Caco-2 (cell line): Measurements from ENCODE around the gene TRPV3. TPM values are rescaled to one million over a fixed set of nuclear protein-coding genes. Genes with fewer than 3 reads are reported as not detected.
"Not testable (repeated sequence)": the region's sequence is repeated elsewhere in the genome, so short reads cannot be mapped to it uniquely, and the experiment has no call there.

Source experiments
- BruUV-seq: library from RNA; stranded (reverse); fragments of 400-500 nt; replicated peaks from 2 replicates; lab custom pipeline; 2021; lab: Mats Ljungman, UMichigan
- CTCF ChIA-PET: fragments of 300-600 bp; sonication (Branson Sonifier 250); formaldehyde crosslinking; loops from one replicate; lab custom pipeline; 2022; ENCODE audit warnings: antibody characterized with exemption; lab: Charles Lee
- POLR2A ChIA-PET: fragments of 300-600 bp; sonication (Branson Sonifier 250); formaldehyde crosslinking; loops from one replicate; lab custom pipeline; 2022; ENCODE audit warnings: antibody characterized with exemption; lab: Charles Lee
- DNase-seq, 2 experiments: peaks; one replicate each; pipeline versions ENCODE4 v3.0.0 to v3.0.0-alpha.2; 2020 to 2022
- H3K27me3 ChIP-seq: replicated peaks from 2 replicates; pipeline ENCODE4 v1.6.0; 2011; ENCODE audit warnings: low read length; ENCODE audit not compliant: control insufficient read depth, insufficient read depth
- H3K36me3 ChIP-seq: 2 replicates; pipeline ENCODE4 v1.5.1; 2011; ENCODE audit warnings: low read length; ENCODE audit not compliant: control insufficient read depth, insufficient read depth
- H3K4me1 ChIP-seq: fragments of 250-450 bp; sonication (Bioruptor Pico); 2 replicates; pipeline ENCODE4 v1.5.1; 2020; ENCODE audit warnings: mild to moderate bottlenecking
- H3K4me3 ChIP-seq: 2 replicates; pipeline ENCODE4 v1.5.1; 2011; ENCODE audit warnings: low read depth, mild to moderate bottlenecking, control low read depth, low read length
- H3K9me3 ChIP-seq: fragments of 250-450 bp; sonication (Bioruptor Pico); 2 replicates; pipeline ENCODE4 v1.5.1; 2020; ENCODE audit warnings: mild to moderate bottlenecking, moderate library complexity
- H3K27ac Mint-ChIP-seq: one replicate; pipeline ENCODE4 v1.8.0; 2022; ENCODE audit warnings: mixed read lengths; ENCODE audit not compliant: unreplicated experiment
- H3K27me3 Mint-ChIP-seq: one replicate; pipeline ENCODE4 v1.8.0; 2022; ENCODE audit warnings: mixed read lengths; ENCODE audit not compliant: insufficient read depth, unreplicated experiment
- H3K36me3 Mint-ChIP-seq: one replicate; pipeline ENCODE4 v1.8.0; 2022; ENCODE audit warnings: mild to moderate bottlenecking, mixed read lengths; ENCODE audit not compliant: insufficient read depth, unreplicated experiment
- H3K4me1 Mint-ChIP-seq: one replicate; pipeline ENCODE4 v1.8.0; 2022; ENCODE audit warnings: low read depth, mixed read lengths; ENCODE audit not compliant: unreplicated experiment
- H3K4me3 Mint-ChIP-seq: one replicate; pipeline ENCODE4 v1.8.0; 2022; ENCODE audit warnings: mild to moderate bottlenecking, moderate library complexity, mixed read lengths; ENCODE audit not compliant: unreplicated experiment
- H3K9me3 Mint-ChIP-seq: one replicate; pipeline ENCODE4 v1.8.0; 2022; ENCODE audit warnings: mixed read lengths; ENCODE audit not compliant: unreplicated experiment
- intact Hi-C: fragments of 100-400 bp; cut with micrococcal nuclease; formaldehyde crosslinking; loops from one replicate; pipeline ENCODE4 v1.10.0; 2022; ENCODE audit not compliant: unreplicated experiment
- total RNA-seq: library from RNA; stranded (reverse); gene quantifications from 2 replicates; pipeline ENCODE4 v1.2.3, GENCODE V29; 2022
- TF ChIP-seq, protein P1 (sequence below), 2 experiments: fragments of 200-600 bp in 1 of 2; IDR thresholded peaks; 1 replicate in 1 of 2; 2 replicates in 1 of 2; pipeline versions ENCODE4 v1.5.1 to v1.8.0; 2011 to 2022; ENCODE audit warnings: antibody characterized with exemption in 1 of 2, control low read depth in 1 of 2, inconsistent platforms in 1 of 2, low read depth in 1 of 2, low read length in 1 of 2, mild to moderate bottlenecking in 1 of 2, moderate library complexity in 1 of 2; ENCODE audit not compliant: insufficient read depth in 1 of 2, severe bottlenecking in 1 of 2, unreplicated experiment in 1 of 2

The TRPV3 gene
- total RNA-seq, 1 experiment from 2014 or later = 8.4 TPM

DNA sequence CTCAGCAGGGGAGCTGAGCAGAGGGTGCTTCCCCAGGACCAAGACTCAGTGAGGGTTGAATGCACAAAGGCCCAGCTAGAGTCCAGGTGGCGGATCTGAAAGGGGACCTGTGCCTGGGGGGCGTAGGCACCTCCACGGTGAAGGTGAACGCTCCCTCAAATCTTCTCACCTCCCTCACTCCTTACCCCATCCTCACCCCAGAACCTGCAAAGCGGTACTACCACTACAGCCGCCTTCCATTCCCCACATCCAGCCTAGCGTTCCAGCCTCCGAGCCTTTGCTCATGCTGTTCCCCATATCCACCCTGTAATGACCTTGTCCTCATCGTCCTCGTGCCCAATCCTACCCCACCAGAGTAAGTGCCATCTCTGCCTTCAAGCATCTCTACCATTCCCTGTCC, 30.6 kb downstream of the TRPV3 start:
- no TSS peak for BruUV-seq
- POLR2A ChIA-PET = no interaction called here
- DNase-seq = no peak

DNA sequence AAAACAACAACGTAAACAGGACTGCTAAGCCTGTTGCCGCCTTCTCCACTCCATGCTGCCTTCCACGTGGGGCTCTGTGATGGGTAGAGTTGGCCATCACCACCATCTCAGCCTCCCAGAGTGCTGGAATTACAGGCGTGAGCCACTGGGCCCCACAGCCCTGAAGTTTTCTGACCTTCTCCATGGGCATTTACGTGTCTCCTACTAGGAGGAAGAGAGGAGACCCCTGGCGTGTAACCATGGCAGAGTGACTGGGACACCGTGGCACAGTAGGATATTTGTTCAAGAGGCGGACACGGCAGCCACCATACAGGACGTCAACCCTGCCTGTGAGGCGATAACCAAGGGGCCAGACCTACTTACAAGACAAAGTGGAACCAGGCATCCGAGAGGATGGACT, 31.1 kb downstream of the TRPV3 start:
- CTCF ChIA-PET = no interaction called here
- Histone ChIP-seq H3K4me3 (no peak overlapping the region), H3K36me3 (no peaks in the 10 kb centered on the region), H3K27me3 (no peaks in the 10 kb centered on the region), H3K9me3 (no peaks in the 10 kb centered on the region), H3K4me1 (peaks cover 28% of the 10 kb centered on the region)
- Mint-ChIP-seq H3K9me3 (peaks cover 10% of the 10 kb centered on the region), H3K27me3 (no peaks in the 10 kb centered on the region), H3K4me3 (no peak overlapping the region), H3K4me1 (peaks cover 22% of the 10 kb centered on the region), H3K27ac (no peak overlapping the region), H3K36me3 (peaks cover 17% of the 10 kb centered on the region)
- no peak for DNase-seq
- TF ChIP-seq, protein P1, sequence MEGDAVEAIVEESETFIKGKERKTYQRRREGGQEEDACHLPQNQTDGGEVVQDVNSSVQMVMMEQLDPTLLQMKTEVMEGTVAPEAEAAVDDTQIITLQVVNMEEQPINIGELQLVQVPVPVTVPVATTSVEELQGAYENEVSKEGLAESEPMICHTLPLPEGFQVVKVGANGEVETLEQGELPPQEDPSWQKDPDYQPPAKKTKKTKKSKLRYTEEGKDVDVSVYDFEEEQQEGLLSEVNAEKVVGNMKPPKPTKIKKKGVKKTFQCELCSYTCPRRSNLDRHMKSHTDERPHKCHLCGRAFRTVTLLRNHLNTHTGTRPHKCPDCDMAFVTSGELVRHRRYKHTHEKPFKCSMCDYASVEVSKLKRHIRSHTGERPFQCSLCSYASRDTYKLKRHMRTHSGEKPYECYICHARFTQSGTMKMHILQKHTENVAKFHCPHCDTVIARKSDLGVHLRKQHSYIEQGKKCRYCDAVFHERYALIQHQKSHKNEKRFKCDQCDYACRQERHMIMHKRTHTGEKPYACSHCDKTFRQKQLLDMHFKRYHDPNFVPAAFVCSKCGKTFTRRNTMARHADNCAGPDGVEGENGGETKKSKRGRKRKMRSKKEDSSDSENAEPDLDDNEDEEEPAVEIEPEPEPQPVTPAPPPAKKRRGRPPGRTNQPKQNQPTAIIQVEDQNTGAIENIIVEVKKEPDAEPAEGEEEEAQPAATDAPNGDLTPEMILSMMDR (IDR thresholded peaks at IDR 0.05; ENCODE audit: insufficient read depth in 1 of 2, low read depth in 1 of 2, low read length in 1 of 2, severe bottlenecking in 1 of 2, unreplicated experiment in 1 of 2) = no peak
- POLR2A ChIA-PET = no interaction called here
- BruUV-seq = no TSS peak
- intact Hi-C loops = no loop called here

More for the DNA sequence above, 30.6 kb downstream of the TRPV3 start:
- H3K27me3 Mint-ChIP-seq = no peaks in the 10 kb centered on the region
- peaks cover 17% of the 10 kb centered on the region for H3K36me3 Mint-ChIP-seq
- no peak overlapping the region for H3K27ac Mint-ChIP-seq
- H3K9me3 Mint-ChIP-seq = peaks cover 10% of the 10 kb centered on the region
- intact Hi-C loops = no loop called here
- CTCF ChIA-PET = no interaction called here
- H3K4me3 Mint-ChIP-seq = no peak overlapping the region
- peaks cover 32% of the 10 kb centered on the region for H3K4me1 ChIP-seq
- H3K27me3 ChIP-seq = no peaks in the 10 kb centered on the region
- H3K9me3 ChIP-seq = no peaks in the 10 kb centered on the region
- no peaks in the 10 kb centered on the region for H3K36me3 ChIP-seq
- H3K4me1 Mint-ChIP-seq = peaks cover 22% of the 10 kb centered on the region
- TF ChIP-seq, protein P1 (IDR thresholded peaks at IDR 0.05; ENCODE audit: insufficient read depth in 1 of 2, low read depth in 1 of 2, low read length in 1 of 2, severe bottlenecking in 1 of 2, unreplicated experiment in 1 of 2) = no peak
- no peak overlapping the region for H3K4me3 ChIP-seq

DNA sequence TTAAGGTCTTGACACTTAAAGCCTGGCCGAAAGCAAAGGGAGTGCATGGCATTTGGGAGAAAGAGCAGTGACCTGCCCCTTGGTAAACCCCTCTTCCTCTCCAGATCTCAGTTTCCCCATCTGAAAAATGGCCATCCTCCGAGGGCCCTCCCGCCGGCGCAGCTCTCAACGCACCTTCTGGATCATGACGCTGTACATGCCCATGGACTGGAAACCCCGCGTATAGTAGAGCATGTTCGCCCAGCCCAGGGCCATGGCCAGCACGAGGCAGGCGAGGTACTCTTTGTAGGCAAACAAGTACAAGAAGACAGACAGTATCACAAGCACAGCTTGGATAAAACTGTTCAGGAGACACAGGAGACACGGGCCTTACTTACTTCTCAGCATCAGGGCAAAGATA, 33.6 kb downstream of the TRPV3 start:
- no TSS peak for BruUV-seq
- no peak overlapping the region for H3K4me3 ChIP-seq
- intact Hi-C loops = no loop called here
- H3K27me3 ChIP-seq = no peaks in the 10 kb centered on the region
- ChIA-PET POLR2A (no interaction called here), CTCF (no interaction called here)
- no peak for DNase-seq
- no peaks in the 10 kb centered on the region for H3K9me3 ChIP-seq
- TF ChIP-seq, protein P1 (IDR thresholded peaks at IDR 0.05; ENCODE audit: insufficient read depth in 1 of 2, low read depth in 1 of 2, low read length in 1 of 2, severe bottlenecking in 1 of 2, unreplicated experiment in 1 of 2) = no peak
- no peak overlapping the region for H3K27ac Mint-ChIP-seq
- H3K4me3 Mint-ChIP-seq = no peak overlapping the region
- peaks cover 10% of the 10 kb centered on the region for H3K9me3 Mint-ChIP-seq
- H3K36me3 Mint-ChIP-seq = peaks cover 6% of the 10 kb centered on the region
- H3K36me3 ChIP-seq = no peaks in the 10 kb centered on the region
- H3K4me1 ChIP-seq = peaks cover 7% of the 10 kb centered on the region
- H3K4me1 Mint-ChIP-seq = peaks cover 10% of the 10 kb centered on the region
- H3K27me3 Mint-ChIP-seq = no peaks in the 10 kb centered on the region

DNA sequence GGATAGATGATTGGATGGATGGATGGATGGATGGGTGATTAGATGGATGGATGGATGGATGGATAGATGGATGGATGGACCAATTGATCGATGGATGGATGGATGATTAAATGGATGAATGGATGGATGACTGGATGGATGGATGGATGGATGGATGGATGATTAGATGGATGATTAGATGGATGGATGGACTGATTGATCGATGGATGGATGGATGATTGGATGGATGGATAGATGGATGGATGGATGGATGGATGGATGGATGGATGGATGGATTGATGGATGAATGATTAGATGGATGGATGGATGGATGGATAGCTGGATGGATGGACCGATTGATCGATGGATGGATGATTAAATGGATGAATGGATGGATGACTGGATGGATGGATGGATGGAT, 38.1 kb downstream of the TRPV3 start:
- H3K27me3 Mint-ChIP-seq, DNase-seq, intact Hi-C loops, H3K4me3 ChIP-seq, BruUV-seq, H3K4me3 Mint-ChIP-seq, H3K27ac Mint-ChIP-seq, H3K27me3 ChIP-seq, H3K9me3 ChIP-seq, H3K4me1 ChIP-seq, H3K4me1 Mint-ChIP-seq, POLR2A ChIA-PET, H3K36me3 ChIP-seq, H3K9me3 Mint-ChIP-seq: not testable (repeated sequence)
- peaks cover 16% of the 10 kb centered on the region for H3K36me3 Mint-ChIP-seq
- CTCF ChIA-PET = interaction anchor here (0.8 kb wide), 1 partner anchor 12 kb away, joined by 3 read pairs; no protein-coding TSS in a partner anchor
